ENCODE results near the gene STK26.
"Not testable (repeated sequence)": the region's sequence is repeated elsewhere in the genome, so short reads cannot be mapped to it uniquely, and the experiment has no call there.

Gene STK26

GRCh38 chrX:132040066-132040465, 17.0 kb downstream of the STK26 start:
- DNase-seq: no peak

- DNase-seq: peak; percentile 64
Measured at GRCh38 chrX:132041015-132041414, 17.9 kb downstream of the STK26 start.

GRCh38 chrX:132043977-132044376, 20.9 kb downstream of the STK26 start:
- no peak for DNase-seq

GRCh38 chrX:132044953-132045352, 21.9 kb downstream of the STK26 start:
- DNase-seq: peak; percentile 7

GRCh38 chrX:132045456-132045855, 22.4 kb downstream of the STK26 start:
- DNase-seq: peak; percentile 2

- DNase-seq: peak; percentile 56
Measured at GRCh38 chrX:132046533-132046932, 23.4 kb downstream of the STK26 start.

GRCh38 chrX:132051778-132052177, 28.7 kb downstream of the STK26 start:
- DNase-seq: not testable (repeated sequence)

GRCh38 chrX:132058050-132058449, 34.9 kb downstream of the STK26 start:
- no peak for DNase-seq

GRCh38 chrX:132058975-132059374, 35.9 kb downstream of the STK26 start:
- DNase-seq: no peak

GRCh38 chrX:132059973-132060540, 37.0 kb downstream of the STK26 start:
- peak; percentile 1 for DNase-seq

GRCh38 chrX:132063334-132063733, 40.2 kb downstream of the STK26 start:
- no peak for DNase-seq

GRCh38 chrX:132063862-132064261, 40.8 kb downstream of the STK26 start:
- no peak for DNase-seq

GRCh38 chrX:132068405-132068804, 45.3 kb downstream of the STK26 start:
- DNase-seq: peak; percentile 12

GRCh38 chrX:132071254-132071653, 48.2 kb downstream of the STK26 start:
- no peak for DNase-seq

GRCh38 chrX:132077414-132077813, 54.3 kb downstream of the STK26 start:
- no peak for DNase-seq

- no peak for DNase-seq
Measured at GRCh38 chrX:132077912-132078311, 54.8 kb downstream of the STK26 start.

- DNase-seq: no peak
Measured at GRCh38 chrX:132085786-132086185, 62.7 kb downstream of the STK26 start.

GRCh38 chrX:132086672-132087071, 63.6 kb downstream of the STK26 start:
- peak; percentile 38 for DNase-seq

GRCh38 chrX:132088864-132089263, 65.8 kb downstream of the STK26 start:
- no peak for DNase-seq

GRCh38 chrX:132090403-132091159, 67.5 kb downstream of the STK26 start:
- DNase-seq: no peak

GRCh38 chrX:132092439-132093065, 69.5 kb downstream of the STK26 start:
- DNase-seq: peak; percentile 16

- DNase-seq: no peak
Measured at GRCh38 chrX:132093239-132093860, 70.2 kb downstream of the STK26 start.

GRCh38 chrX:132094164-132094563, 71.1 kb downstream of the STK26 start:
- DNase-seq: no peak

GRCh38 chrX:132098704-132099103, 75.6 kb downstream of the STK26 start:
- not testable (repeated sequence) for DNase-seq
